ENCODE results near the gene CHSY3.

Gene CHSY3

GRCh38 chr5:130032807-130033206 is 128.5 kb downstream of the CHSY3 start:
- DNase-seq, result no peak

- DNase-seq, result no peak
Measured at GRCh38 chr5:130034566-130035210, 130.4 kb downstream of the CHSY3 start.

- no peak for DNase-seq
Measured at GRCh38 chr5:130035388-130035787, 131.1 kb downstream of the CHSY3 start.

- no peak for DNase-seq
Measured at GRCh38 chr5:130037905-130038304, 133.6 kb downstream of the CHSY3 start.

- no peak for DNase-seq
Measured at GRCh38 chr5:130043834-130044233, 139.6 kb downstream of the CHSY3 start.

- no peak for DNase-seq
Measured at GRCh38 chr5:130045334-130045733, 141.1 kb downstream of the CHSY3 start.

- DNase-seq, result no peak
Measured at GRCh38 chr5:130050585-130050984, 146.3 kb downstream of the CHSY3 start.

GRCh38 chr5:130052752-130053151 is 148.5 kb downstream of the CHSY3 start:
- no peak for DNase-seq

- DNase-seq, result no peak
Measured at GRCh38 chr5:130055572-130055971, 151.3 kb downstream of the CHSY3 start.

GRCh38 chr5:130061746-130062145 is 157.5 kb downstream of the CHSY3 start:
- no peak for DNase-seq

GRCh38 chr5:130063603-130064002 is 159.3 kb downstream of the CHSY3 start:
- no peak for DNase-seq

GRCh38 chr5:130064484-130064883 is 160.2 kb downstream of the CHSY3 start:
- DNase-seq, result no peak

GRCh38 chr5:130065617-130066016 is 161.4 kb downstream of the CHSY3 start:
- DNase-seq, result no peak

- DNase-seq, result no peak
Measured at GRCh38 chr5:130066644-130067043, 162.4 kb downstream of the CHSY3 start.

- no peak for DNase-seq
Measured at GRCh38 chr5:130067364-130067763, 163.1 kb downstream of the CHSY3 start.

- no peak for DNase-seq
Measured at GRCh38 chr5:130068101-130068500, 163.8 kb downstream of the CHSY3 start.

- DNase-seq, result no peak
Measured at GRCh38 chr5:130068988-130069387, 164.7 kb downstream of the CHSY3 start.

GRCh38 chr5:130074820-130075219 is 170.6 kb downstream of the CHSY3 start:
- no peak for DNase-seq

- no peak for DNase-seq
Measured at GRCh38 chr5:130077007-130077406, 172.7 kb downstream of the CHSY3 start.

- DNase-seq, result no peak
Measured at GRCh38 chr5:130078661-130079060, 174.4 kb downstream of the CHSY3 start.

GRCh38 chr5:130090569-130091270 is 186.5 kb downstream of the CHSY3 start:
- DNase-seq, result no peak

- DNase-seq, result no peak
Measured at GRCh38 chr5:130092991-130093390, 188.7 kb downstream of the CHSY3 start.

- DNase-seq, result no peak
Measured at GRCh38 chr5:130096483-130096882, 192.2 kb downstream of the CHSY3 start.

- no peak for DNase-seq
Measured at GRCh38 chr5:130099008-130099407, 194.7 kb downstream of the CHSY3 start.

- no peak for DNase-seq
Measured at GRCh38 chr5:130102375-130102774, 198.1 kb downstream of the CHSY3 start.
